Erythroblast (primary cell): ENCODE results near the gene U2AF2.

Source experiments
- GATA1 ChIP-seq: IDR thresholded peaks from 2 replicates; pipeline ENCODE4 v1.6.1; 2011; ENCODE audit warnings: low read depth, mild to moderate bottlenecking, control low read depth, low read length, moderate library complexity
- POLR2A ChIP-seq: IDR thresholded peaks from 2 replicates; pipeline ENCODE4 v1.6.1; 2011; ENCODE audit warnings: mild to moderate bottlenecking, low read length

DNA sequence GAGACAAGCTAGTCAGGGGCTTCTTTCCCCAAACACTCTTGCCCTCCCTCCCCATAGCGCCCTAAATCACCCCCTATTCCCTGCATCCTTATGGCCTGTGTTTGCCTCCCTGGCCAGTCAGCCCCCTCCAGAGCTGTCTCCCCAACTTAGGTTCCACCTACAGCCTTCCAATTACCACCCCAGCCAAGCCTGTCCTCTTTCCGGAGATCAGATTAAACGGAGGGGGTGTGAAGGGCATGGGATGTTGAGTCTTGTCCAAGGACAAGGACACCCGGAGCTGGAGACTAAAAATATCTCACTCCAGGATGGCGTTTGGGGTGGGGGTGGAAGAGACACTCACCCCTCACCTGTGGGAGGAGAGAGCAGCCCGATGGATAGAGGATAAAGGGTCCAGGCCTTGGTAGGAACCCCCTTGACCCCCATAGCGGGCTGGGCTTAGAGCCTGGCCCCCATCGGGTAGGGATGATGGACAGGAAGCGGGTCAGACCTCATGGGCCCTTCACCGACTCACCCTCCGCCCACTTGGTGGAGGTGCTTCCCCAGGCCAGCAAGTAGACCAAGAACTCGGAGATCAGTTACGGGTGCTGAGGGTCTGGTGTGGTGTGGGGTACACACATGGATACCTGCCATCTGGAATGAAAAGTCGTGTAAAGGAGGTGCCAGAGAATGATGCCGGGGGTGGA is 43.4 kb upstream of the U2AF2 start:
- TF ChIP-seq POLR2A (no peak), GATA1 (no peak)
